PC-3 (cell line): ENCODE results near the gene ZNF800. TPM values are rescaled to one million over a fixed set of nuclear protein-coding genes. Genes with fewer than 3 reads are reported as not detected.

Experiments used
- ATAC-seq: fragments of 200-7000 bp; cut with Tn5 transposase; 2 replicates; pipeline ENCODE4 v1.9.1; 2020; ENCODE audit warnings: mild to moderate bottlenecking, moderate library complexity
- BruUV-seq: library from RNA; stranded (reverse); fragments of 400-500 nt; replicated peaks from 2 replicates; lab custom pipeline; 2021; lab: Mats Ljungman, UMichigan
- CTCF ChIA-PET: fragments of 300-600 bp; sonication (Branson Sonifier 250); formaldehyde crosslinking; loops from one replicate; lab custom pipeline; 2022; ENCODE audit warnings: antibody characterized with exemption; lab: Charles Lee
- POLR2A ChIA-PET: fragments of 300-600 bp; sonication (Branson Sonifier 250); formaldehyde crosslinking; loops from one replicate; lab custom pipeline; 2022; ENCODE audit warnings: antibody characterized with exemption; ENCODE audit not compliant: unreplicated experiment; lab: Charles Lee
- DNase-seq: peaks from one replicate; pipeline ENCODE4 v3.0.0-alpha.2; 2015
- H2AFZ ChIP-seq: fragments of 300-600 bp; sonication (generic); 2 replicates; pipeline ENCODE4 v1.6.0; 2016; ENCODE audit warnings: antibody characterized with exemption, low read length
- H3F3A ChIP-seq: fragments of 300-600 bp; sonication (generic); one replicate; pipeline ENCODE4 v1.6.0; 2017; ENCODE audit warnings: antibody characterized with exemption, low read length, control low read depth, mild to moderate bottlenecking; ENCODE audit not compliant: unreplicated experiment
- H3K27ac ChIP-seq: fragments of 300-600 bp; sonication (generic); 2 replicates; pipeline ENCODE4 v1.5.1; 2016; ENCODE audit warnings: mild to moderate bottlenecking, low read length
- H3K27me3 ChIP-seq: fragments of 300-600 bp; sonication (generic); 2 replicates; pipeline ENCODE4 v1.6.1; 2016; ENCODE audit warnings: low read length, mixed read lengths
- H3K36me3 ChIP-seq: fragments of 300-600 bp; sonication (generic); 2 replicates; pipeline ENCODE4 v1.6.1; 2016; ENCODE audit warnings: low read depth, mixed run types, low read length, mixed read lengths
- H3K4me1 ChIP-seq: fragments of 300-600 bp; sonication (generic); 2 replicates; pipeline ENCODE4 v1.5.1; 2016; ENCODE audit warnings: low read length; ENCODE audit not compliant: insufficient read depth
- H3K4me2 ChIP-seq: fragments of 300-600 bp; sonication (generic); 2 replicates; pipeline ENCODE4 v1.6.0; 2016; ENCODE audit warnings: low read length
- H3K4me3 ChIP-seq: fragments of 300-600 bp; sonication (generic); 2 replicates; pipeline ENCODE4 v1.5.1; 2016; ENCODE audit warnings: mild to moderate bottlenecking, low read length, mixed read lengths
- H3K79me2 ChIP-seq: fragments of 300-600 bp; sonication (generic); 2 replicates; pipeline ENCODE4 v1.6.1; 2017; ENCODE audit warnings: low read length, mixed read lengths
- H3K9ac ChIP-seq: fragments of 300-600 bp; sonication (generic); 2 replicates; pipeline ENCODE4 v1.6.0; 2016; ENCODE audit warnings: mild to moderate bottlenecking, low read length
- H3K9me2 ChIP-seq: fragments of 300-600 bp; sonication (generic); replicated peaks from 2 replicates; pipeline ENCODE4 v1.6.1; 2016; ENCODE audit warnings: mixed run types, low read length, mixed read lengths
- H3K9me3 ChIP-seq: fragments of 300-600 bp; sonication (generic); 2 replicates; pipeline ENCODE4 v1.6.1; 2016; ENCODE audit warnings: low read length, mixed read lengths
- H4K20me1 ChIP-seq: fragments of 300-600 bp; sonication (generic); 2 replicates; pipeline ENCODE4 v1.6.1; 2016; ENCODE audit warnings: low read length, mixed read lengths
- EZH2 ChIP-seq: fragments of 300-600 bp; sonication (generic); IDR thresholded peaks from one replicate; pipeline ENCODE4 v1.6.1; 2017; ENCODE audit warnings: antibody characterized with exemption, mild to moderate bottlenecking, low read length; ENCODE audit not compliant: unreplicated experiment
- EZH2phosphoT487 ChIP-seq: fragments of 300-600 bp; sonication (generic); IDR thresholded peaks from 2 replicates; pipeline ENCODE4 v1.6.1; 2018; ENCODE audit warnings: mild to moderate bottlenecking, antibody characterized with exemption, low read length, borderline replicate concordance
- intact Hi-C: fragments of 100-400 bp; cut with micrococcal nuclease; formaldehyde crosslinking; loops from 2 replicates; pipeline ENCODE4 v1.9.0; 2023
- total RNA-seq: library from RNA; depleted of rRNA; stranded (reverse); fragments of >200 nt; gene quantifications from 2 replicates; pipeline ENCODE4 v1.2.3, GENCODE V29; 2014
- TF ChIP-seq, protein P1 (sequence below): fragments of 300-600 bp; sonication (generic); conservative IDR thresholded peaks from 2 replicates; pipeline ENCODE4 v1.5.1; 2017; ENCODE audit warnings: antibody characterized with exemption, low read depth, mild to moderate bottlenecking, low read length

ZNF800 gene
- total RNA-seq, 1 experiment from 2014 or later, result 13.2 TPM

DNA sequence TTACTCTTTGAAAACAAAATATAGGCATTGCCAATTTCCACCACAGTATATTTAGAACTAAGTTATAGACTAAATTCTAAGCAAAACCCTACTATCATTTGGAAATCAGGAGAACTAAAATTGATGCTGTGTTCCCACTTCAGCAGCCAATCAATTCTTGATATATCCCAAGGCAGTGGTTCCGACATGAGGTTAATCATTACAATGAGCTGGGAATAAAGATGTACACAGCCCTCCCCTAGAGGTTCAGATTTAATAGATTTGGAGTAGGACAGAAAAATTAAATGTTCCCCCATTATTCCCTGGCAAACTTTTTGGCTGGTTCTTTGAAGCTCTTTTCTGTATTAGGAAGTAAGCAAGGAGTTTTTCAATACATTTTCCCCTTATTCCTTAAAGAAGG lies 15.1 kb downstream of the ZNF800 start:
- Histone ChIP-seq H3F3A (no peaks in the 10 kb centered on the region), H3K79me2 (peaks cover 52% of the 10 kb centered on the region), H3K27me3 (no peaks in the 10 kb centered on the region), H3K27ac (no peak overlapping the region), H4K20me1 (peaks cover 21% of the 10 kb centered on the region; the same call in 1 of the 2 replicates), H3K4me2 (no peak overlapping the region), H2AFZ (no peak overlapping the region), H3K4me1 (no peaks in the 10 kb centered on the region), H3K9me2 (no peaks in the 10 kb centered on the region), H3K9me3 (no peaks in the 10 kb centered on the region), H3K9ac (no peak overlapping the region), H3K36me3 (peaks cover 32% of the 10 kb centered on the region), H3K4me3 (no peak overlapping the region)
- TF ChIP-seq, protein P1, sequence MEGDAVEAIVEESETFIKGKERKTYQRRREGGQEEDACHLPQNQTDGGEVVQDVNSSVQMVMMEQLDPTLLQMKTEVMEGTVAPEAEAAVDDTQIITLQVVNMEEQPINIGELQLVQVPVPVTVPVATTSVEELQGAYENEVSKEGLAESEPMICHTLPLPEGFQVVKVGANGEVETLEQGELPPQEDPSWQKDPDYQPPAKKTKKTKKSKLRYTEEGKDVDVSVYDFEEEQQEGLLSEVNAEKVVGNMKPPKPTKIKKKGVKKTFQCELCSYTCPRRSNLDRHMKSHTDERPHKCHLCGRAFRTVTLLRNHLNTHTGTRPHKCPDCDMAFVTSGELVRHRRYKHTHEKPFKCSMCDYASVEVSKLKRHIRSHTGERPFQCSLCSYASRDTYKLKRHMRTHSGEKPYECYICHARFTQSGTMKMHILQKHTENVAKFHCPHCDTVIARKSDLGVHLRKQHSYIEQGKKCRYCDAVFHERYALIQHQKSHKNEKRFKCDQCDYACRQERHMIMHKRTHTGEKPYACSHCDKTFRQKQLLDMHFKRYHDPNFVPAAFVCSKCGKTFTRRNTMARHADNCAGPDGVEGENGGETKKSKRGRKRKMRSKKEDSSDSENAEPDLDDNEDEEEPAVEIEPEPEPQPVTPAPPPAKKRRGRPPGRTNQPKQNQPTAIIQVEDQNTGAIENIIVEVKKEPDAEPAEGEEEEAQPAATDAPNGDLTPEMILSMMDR, result no peak
- TF ChIP-seq EZH2 (no peak), EZH2phosphoT487 (no peak)
- intact Hi-C loops, result no loop called here
- no peak for ATAC-seq
- BruUV-seq, result no TSS peak
- DNase-seq, result no peak
- ChIA-PET CTCF (interaction anchor here (0.6 kb wide), 1 partner anchor 330 kb away, joined by 7 read pairs; no protein-coding TSS in a partner anchor), POLR2A (no interaction called here)

DNA sequence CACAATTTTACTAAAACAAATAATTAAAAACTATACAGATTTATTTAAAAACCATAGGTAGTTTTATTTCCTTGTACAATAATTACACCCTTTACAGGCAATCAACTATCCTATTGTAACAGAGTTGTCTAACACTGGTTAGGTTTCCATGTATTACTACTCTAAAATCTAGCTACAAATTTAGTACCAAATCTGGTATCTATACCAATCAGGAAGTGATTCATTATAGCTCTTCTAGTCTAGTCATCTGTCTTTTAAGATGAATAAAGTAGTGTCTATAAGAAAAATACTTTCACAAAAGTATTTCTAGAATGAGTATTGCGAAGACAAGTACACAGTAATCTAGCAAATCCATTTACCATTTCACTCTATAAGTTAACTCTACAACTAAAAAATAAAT lies 16.9 kb downstream of the ZNF800 start:
- Histone ChIP-seq H2AFZ (no peak overlapping the region), H3K27ac (no peak overlapping the region), H3K4me1 (no peaks in the 10 kb centered on the region), H3K4me2 (no peak overlapping the region), H3F3A (no peaks in the 10 kb centered on the region), H3K27me3 (no peaks in the 10 kb centered on the region), H4K20me1 (peaks cover 21% of the 10 kb centered on the region; the same call in 1 of the 2 replicates), H3K9me3 (no peaks in the 10 kb centered on the region), H3K9ac (no peak overlapping the region), H3K79me2 (peaks cover 35% of the 10 kb centered on the region), H3K36me3 (peaks cover 34% of the 10 kb centered on the region), H3K9me2 (no peaks in the 10 kb centered on the region), H3K4me3 (no peak overlapping the region)
- CTCF ChIA-PET, result no interaction called here
- POLR2A ChIA-PET, result interaction anchor here (0.6 kb wide), 1 partner anchor 348 kb away, joined by 4 read pairs; no protein-coding TSS in a partner anchor
- no peak for DNase-seq
- intact Hi-C loops, result no loop called here
- no TSS peak for BruUV-seq
- TF ChIP-seq EZH2phosphoT487, result no peak
- TF ChIP-seq, protein P1, result no peak
- TF ChIP-seq EZH2, result no peak
- no peak for ATAC-seq

DNA sequence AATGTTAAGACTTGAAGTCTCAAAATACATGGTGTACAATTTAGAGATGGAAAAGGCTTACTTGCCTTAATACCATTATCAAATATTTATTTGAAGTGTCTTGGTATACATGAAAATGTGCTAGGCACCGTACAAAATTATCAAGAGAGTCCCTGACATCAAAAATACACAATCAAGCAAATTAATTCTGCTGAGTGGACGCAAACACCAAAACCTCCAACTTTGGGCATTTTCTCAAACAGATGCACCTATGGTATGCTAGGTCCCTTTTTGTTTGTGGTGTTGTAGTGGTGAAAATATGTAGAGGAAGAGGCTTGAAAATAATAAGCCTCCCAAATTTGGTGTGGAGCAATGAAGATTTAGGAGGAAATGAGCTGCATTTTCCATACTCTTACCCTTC lies 24.8 kb downstream of the ZNF800 start:
- Histone ChIP-seq H3K9me3 (no peaks in the 10 kb centered on the region), H3K4me1 (no peaks in the 10 kb centered on the region), H3K27me3 (no peaks in the 10 kb centered on the region), H3K4me2 (no peak overlapping the region), H3K4me3 (no peak overlapping the region), H3K9me2 (no peaks in the 10 kb centered on the region), H3K36me3 (peaks cover 7% of the 10 kb centered on the region; the same call in 1 of the 2 replicates), H4K20me1 (0 out of 2 replicates have a peak, but pooled peaks cover 3% of the 10 kb centered on the region), H3K27ac (no peak overlapping the region), H3K9ac (no peak overlapping the region), H2AFZ (no peak overlapping the region), H3K79me2 (peaks cover 3% of the 10 kb centered on the region; the same call in 1 of the 2 replicates), H3F3A (no peaks in the 10 kb centered on the region)
- intact Hi-C loops, result no loop called here
- DNase-seq (no peak), ATAC-seq (no peak)
- CTCF ChIA-PET, result no interaction called here
- TF ChIP-seq EZH2 (no peak), EZH2phosphoT487 (no peak)
- TF ChIP-seq, protein P1, result no peak
- POLR2A ChIA-PET, result interaction anchor here (0.5 kb wide), 1 partner anchor 24 kb away, joined by 3 read pairs; no protein-coding TSS in a partner anchor
- no TSS peak for BruUV-seq
